NCI-H2081 treated with DMSO at 0.1 percent for 48 hours (cell line): ENCODE data around the gene MBNL2.

Experiments
- DNase-seq: peaks from one replicate; lab custom pipeline; 2025; lab: John Stamatoyannopoulos, UW

Gene MBNL2

DNA sequence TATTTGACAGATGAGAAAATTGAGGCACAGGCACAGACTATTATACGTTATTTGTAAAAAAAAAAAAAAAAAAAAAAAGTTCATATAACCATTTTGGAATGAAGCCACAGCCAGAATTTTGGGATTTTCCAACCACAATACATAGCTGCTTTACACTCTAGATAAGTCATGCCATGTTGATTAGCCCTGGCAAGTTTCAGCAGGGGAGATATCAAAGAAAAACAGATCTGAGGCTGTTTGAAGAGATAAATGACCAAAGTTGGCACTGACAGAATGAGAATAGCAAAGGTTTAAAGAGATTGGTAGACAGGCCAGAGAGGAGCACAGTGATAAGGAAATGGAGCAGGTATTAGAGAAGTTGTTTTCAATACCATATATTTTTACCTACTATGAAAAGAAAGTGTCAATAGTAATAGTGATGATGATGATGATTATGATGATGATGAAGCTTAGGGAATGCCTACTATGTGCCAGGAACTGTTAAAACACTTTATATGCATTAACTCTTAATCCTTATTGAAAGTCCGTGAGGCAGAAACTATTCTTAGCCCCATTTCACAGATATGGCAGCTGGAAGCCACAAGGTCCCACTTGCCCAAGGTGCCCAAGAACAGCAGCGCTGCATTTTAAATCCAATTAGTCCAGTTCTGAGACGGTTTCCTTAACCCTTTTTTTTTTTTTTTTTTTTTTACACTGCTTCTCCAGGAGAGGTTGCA, 105.5 kb downstream of the MBNL2 start:
- DNase-seq = no peak

DNA sequence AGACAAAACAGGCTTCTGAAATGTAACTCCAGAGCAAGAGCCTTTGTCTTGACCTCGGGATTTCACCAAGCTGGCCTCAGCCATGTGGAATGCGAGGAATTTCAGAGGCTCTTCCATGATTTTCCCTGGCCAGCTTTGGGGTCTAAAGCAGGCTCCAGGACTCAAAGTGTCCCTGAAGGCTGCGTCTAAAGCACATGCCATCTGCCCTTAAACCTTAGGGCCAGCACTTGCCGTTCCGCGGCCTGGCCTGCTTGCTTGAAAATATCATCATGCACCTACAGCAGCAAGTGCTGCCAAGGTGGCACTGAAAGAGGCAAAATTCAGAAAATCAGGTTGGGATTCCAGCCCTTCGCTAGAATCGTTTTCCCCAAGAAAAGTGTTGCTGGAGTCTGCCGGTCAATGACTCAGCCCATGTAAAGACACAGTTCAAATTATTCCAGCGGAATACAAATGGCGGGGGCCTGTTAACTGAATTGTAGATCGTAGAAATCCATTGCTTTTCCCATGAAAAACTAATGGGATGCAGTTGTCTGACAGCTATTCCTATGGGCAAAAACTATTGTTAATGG, 106.2 kb downstream of the MBNL2 start:
- DNase-seq = no peak

- DNase-seq = no peak
Measured at GRCh38 chr13:97329331-97329730, 107.2 kb downstream of the MBNL2 start.

- DNase-seq = no peak
Measured at GRCh38 chr13:97330448-97330847, 108.3 kb downstream of the MBNL2 start.

- no peak for DNase-seq
Measured at GRCh38 chr13:97332742-97333141, 110.6 kb downstream of the MBNL2 start.

DNA sequence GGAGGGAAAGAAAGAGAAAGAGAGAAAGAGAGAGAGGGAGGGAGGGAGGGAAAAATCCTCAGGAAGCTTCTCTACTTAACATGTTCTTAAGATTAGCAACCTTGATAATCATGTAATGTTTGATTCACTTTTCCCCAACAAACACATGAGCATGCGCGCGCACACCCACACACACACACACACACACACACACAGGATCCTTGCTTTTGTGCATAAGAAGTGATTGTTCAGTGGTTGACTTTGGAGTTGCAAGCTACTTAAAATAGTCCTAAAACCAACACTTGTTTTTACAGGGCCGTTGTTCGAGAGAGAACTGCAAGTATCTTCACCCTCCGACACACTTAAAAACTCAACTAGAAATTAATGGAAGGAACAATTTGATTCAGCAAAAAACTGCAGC, 111.8 kb downstream of the MBNL2 start:
- no peak for DNase-seq

DNA sequence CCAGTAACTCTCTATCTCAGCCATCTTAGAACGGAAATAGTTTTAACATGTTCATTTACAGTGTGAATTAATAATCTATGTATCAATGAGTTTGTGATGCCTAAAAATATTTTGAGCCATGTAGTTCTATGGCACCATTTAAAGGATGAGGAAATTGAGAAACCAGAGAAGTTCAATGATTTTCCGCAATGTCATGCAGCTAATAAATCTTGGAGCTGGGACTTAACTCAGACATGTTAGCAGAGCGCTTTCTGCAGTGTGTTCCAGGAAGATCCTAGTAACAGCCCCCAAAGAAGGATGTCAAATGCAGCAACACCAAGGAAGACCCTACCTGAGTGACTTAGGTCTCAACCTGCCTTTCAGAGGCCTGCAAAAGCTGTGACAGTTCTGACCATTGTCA, 112.6 kb downstream of the MBNL2 start:
- DNase-seq = no peak

- DNase-seq = no peak
Measured at GRCh38 chr13:97335488-97336134, 113.5 kb downstream of the MBNL2 start.

GRCh38 chr13:97337985-97338499, 115.9 kb downstream of the MBNL2 start:
- no peak for DNase-seq

GRCh38 chr13:97338571-97338970, 116.4 kb downstream of the MBNL2 start:
- no peak for DNase-seq

GRCh38 chr13:97339019-97339987, 117.2 kb downstream of the MBNL2 start:
- DNase-seq = no peak

DNA sequence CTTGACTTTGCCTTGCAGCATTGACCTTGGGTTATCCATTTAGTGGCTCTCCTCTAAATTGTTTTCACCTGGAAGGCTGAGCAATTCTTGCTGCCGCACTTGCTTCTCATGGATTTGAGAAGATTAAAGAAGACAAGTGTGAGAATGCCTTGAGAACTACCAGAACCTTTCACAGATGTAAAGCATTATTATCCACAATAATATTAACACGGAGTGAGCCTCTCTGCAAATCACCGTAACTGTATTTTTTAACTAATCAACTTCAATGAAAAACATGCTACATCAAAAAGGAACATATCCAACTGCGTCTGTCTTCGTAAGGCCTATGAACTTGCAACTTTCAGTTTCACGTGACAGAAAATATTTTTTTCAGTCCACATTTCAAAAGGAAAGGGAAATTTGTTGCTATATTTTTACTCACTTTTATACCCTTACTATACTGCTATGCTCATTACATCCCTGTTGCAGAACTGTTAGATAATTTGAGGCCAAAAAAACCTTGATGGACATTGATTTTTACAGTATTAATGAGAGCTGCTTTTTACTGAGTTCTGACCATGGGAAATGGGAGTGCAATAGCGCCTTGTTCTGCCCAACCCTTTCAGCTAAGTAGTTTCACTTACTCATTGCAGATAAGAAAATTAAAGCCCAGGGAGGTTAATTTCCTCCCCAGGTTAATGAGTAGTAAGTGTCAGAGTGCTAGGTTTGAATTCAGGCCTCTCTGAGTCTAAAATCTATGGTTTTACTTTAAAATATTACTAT, 118.0 kb downstream of the MBNL2 start:
- DNase-seq = no peak

- DNase-seq = no peak
Measured at GRCh38 chr13:97341135-97341534, 119.0 kb downstream of the MBNL2 start.

- DNase-seq = no peak
Measured at GRCh38 chr13:97342136-97342535, 120.0 kb downstream of the MBNL2 start.

- no peak for DNase-seq
Measured at GRCh38 chr13:97342936-97343335, 120.8 kb downstream of the MBNL2 start.

- DNase-seq = peak; percentile 18
Measured at GRCh38 chr13:97344265-97345175, 122.4 kb downstream of the MBNL2 start.

DNA sequence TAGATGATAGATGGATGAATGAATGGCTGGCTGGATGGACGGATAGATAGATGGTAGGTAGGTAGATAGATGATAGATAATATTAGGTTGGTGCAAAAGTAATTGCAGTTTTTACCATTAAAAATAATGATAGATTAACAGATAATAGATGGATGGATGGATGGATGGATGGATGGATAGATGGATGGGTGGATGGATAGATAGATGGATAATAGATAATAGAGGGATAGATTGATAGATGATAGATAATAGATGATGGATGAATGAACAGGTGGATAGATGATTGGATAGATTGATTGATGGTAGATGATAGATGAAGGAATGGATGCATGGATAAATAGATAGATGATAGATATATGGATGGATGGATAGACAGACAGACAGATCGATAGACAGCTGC, 124.0 kb downstream of the MBNL2 start:
- DNase-seq = no peak

- no peak for DNase-seq
Measured at GRCh38 chr13:97346561-97347254, 124.6 kb downstream of the MBNL2 start.

- no peak for DNase-seq
Measured at GRCh38 chr13:97347255-97347932, 125.3 kb downstream of the MBNL2 start.
